ENCODE data around the gene PRKCA.

Gene PRKCA

GRCh38 chr17:66786107-66786506, 483.7 kb downstream of the PRKCA start:
- H3K4me1 ChIP-seq (ENCODE audit: insufficient read depth, poor library complexity, severe bottlenecking): no peaks in the 10 kb centered on the region
- DNase-seq (ENCODE audit: low spot score) (no peak), ATAC-seq (ENCODE audit: low read depth) (no peak)
- H3K27ac ChIP-seq (ENCODE audit: poor library complexity, severe bottlenecking): no peak overlapping the region
- no peaks in the 10 kb centered on the region for H3K36me3 ChIP-seq (ENCODE audit: low read depth)
- H3K27me3 ChIP-seq (ENCODE audit: insufficient read depth, poor library complexity, severe bottlenecking): no peaks in the 10 kb centered on the region
- no peaks in the 10 kb centered on the region for H3K9me3 ChIP-seq (ENCODE audit: severe bottlenecking)
- no peak overlapping the region for H3K4me3 ChIP-seq (ENCODE audit: severe bottlenecking)
- no peak for TF ChIP-seq CTCF (IDR thresholded peaks at IDR 0.05; ENCODE audit: poor library complexity, severe bottlenecking)

- Histone ChIP-seq H3K9me3 (ENCODE audit: severe bottlenecking) (no peaks in the 10 kb centered on the region), H3K36me3 (ENCODE audit: low read depth) (no peaks in the 10 kb centered on the region), H3K4me1 (ENCODE audit: insufficient read depth, poor library complexity, severe bottlenecking) (no peaks in the 10 kb centered on the region), H3K4me3 (ENCODE audit: severe bottlenecking) (no peak overlapping the region), H3K27ac (ENCODE audit: poor library complexity, severe bottlenecking) (no peak overlapping the region), H3K27me3 (ENCODE audit: insufficient read depth, poor library complexity, severe bottlenecking) (no peaks in the 10 kb centered on the region)
- DNase-seq (ENCODE audit: low spot score) (no peak), ATAC-seq (ENCODE audit: low read depth) (no peak)
- TF ChIP-seq CTCF (IDR thresholded peaks at IDR 0.05; ENCODE audit: poor library complexity, severe bottlenecking): no peak
These were observed 485.5 kb downstream of the PRKCA start for GRCh38 chr17:66787914-66788313.

- H3K4me3 ChIP-seq (ENCODE audit: severe bottlenecking): no peak overlapping the region
- H3K9me3 ChIP-seq (ENCODE audit: severe bottlenecking): no peaks in the 10 kb centered on the region
- no peak overlapping the region for H3K27ac ChIP-seq (ENCODE audit: poor library complexity, severe bottlenecking)
- DNase-seq (ENCODE audit: low spot score) (no peak), ATAC-seq (ENCODE audit: low read depth) (no peak)
- no peaks in the 10 kb centered on the region for H3K4me1 ChIP-seq (ENCODE audit: insufficient read depth, poor library complexity, severe bottlenecking)
- no peaks in the 10 kb centered on the region for H3K36me3 ChIP-seq (ENCODE audit: low read depth)
- H3K27me3 ChIP-seq (ENCODE audit: insufficient read depth, poor library complexity, severe bottlenecking): no peaks in the 10 kb centered on the region
- no peak for TF ChIP-seq CTCF (IDR thresholded peaks at IDR 0.05; ENCODE audit: poor library complexity, severe bottlenecking)
These were observed 486.7 kb downstream of the PRKCA start for GRCh38 chr17:66789093-66789492.

- no peak for DNase-seq (ENCODE audit: low spot score)
- Histone ChIP-seq H3K27me3 (ENCODE audit: insufficient read depth, poor library complexity, severe bottlenecking) (no peaks in the 10 kb centered on the region), H3K4me3 (ENCODE audit: severe bottlenecking) (no peak overlapping the region), H3K36me3 (ENCODE audit: low read depth) (no peaks in the 10 kb centered on the region), H3K9me3 (ENCODE audit: severe bottlenecking) (no peaks in the 10 kb centered on the region), H3K4me1 (ENCODE audit: insufficient read depth, poor library complexity, severe bottlenecking) (no peaks in the 10 kb centered on the region), H3K27ac (ENCODE audit: poor library complexity, severe bottlenecking) (no peak overlapping the region)
- TF ChIP-seq CTCF (IDR thresholded peaks at IDR 0.05; ENCODE audit: poor library complexity, severe bottlenecking): no peak
- ATAC-seq (ENCODE audit: low read depth): no peak
These were observed 487.6 kb downstream of the PRKCA start for GRCh38 chr17:66789961-66790437.

- Histone ChIP-seq H3K27me3 (ENCODE audit: insufficient read depth, poor library complexity, severe bottlenecking) (no peaks in the 10 kb centered on the region), H3K4me1 (ENCODE audit: insufficient read depth, poor library complexity, severe bottlenecking) (no peaks in the 10 kb centered on the region), H3K27ac (ENCODE audit: poor library complexity, severe bottlenecking) (no peak overlapping the region), H3K9me3 (ENCODE audit: severe bottlenecking) (no peaks in the 10 kb centered on the region), H3K4me3 (ENCODE audit: severe bottlenecking) (no peak overlapping the region), H3K36me3 (ENCODE audit: low read depth) (no peaks in the 10 kb centered on the region)
- no peak for TF ChIP-seq CTCF (IDR thresholded peaks at IDR 0.05; ENCODE audit: poor library complexity, severe bottlenecking)
- no peak for DNase-seq (ENCODE audit: low spot score)
- ATAC-seq (ENCODE audit: low read depth): no peak
These were observed 488.2 kb downstream of the PRKCA start for GRCh38 chr17:66790501-66791061.

Data from RWPE2 (cell line).